Tibial nerve (tissue), 4 donors: ENCODE measurements around the gene SYK.

Source experiments
- CTCF ChIP-seq, 5 experiments: fragments of 200-600 bp in 3 of 5; fragments of 450-650 bp in 2 of 5; sonication (generic) in 3 of 5; IDR thresholded peaks; one replicate each; pipeline ENCODE4 v1.5.1; 2016 to 2019; ENCODE audit warnings: antibody characterized with exemption in 5 of 5, mild to moderate bottlenecking in 3 of 5, moderate library complexity in 2 of 5
- EP300 ChIP-seq, 2 donors: sonication (generic); formaldehyde crosslinking; IDR thresholded peaks; one replicate each; pipeline ENCODE4 v1.6.1; 2017; ENCODE audit warnings: antibody characterized with exemption in 2 of 2, mild to moderate bottlenecking in 1 of 2
- POLR2A ChIP-seq, 2 donors: fragments of 450-650 bp; IDR thresholded peaks; one replicate each; pipeline ENCODE4 v1.6.1; 2017; ENCODE audit warnings: antibody characterized with exemption in 2 of 2, mild to moderate bottlenecking in 2 of 2, moderate library complexity in 2 of 2

- TF ChIP-seq POLR2A (IDR thresholded peaks at IDR 0.05), result no peak
- TF ChIP-seq CTCF (IDR thresholded peaks at IDR 0.05), result no peak
- TF ChIP-seq EP300 (IDR thresholded peaks at IDR 0.05), result no peak
Observed at GRCh38 chr9:90825586-90825985, 24.0 kb downstream of the SYK start.
